ENCODE results near the gene CCIN. TPM values are rescaled to one million over a fixed set of nuclear protein-coding genes. Genes with fewer than 3 reads are reported as not detected.

The CCIN gene
- total and polyA plus RNA-seq, 2 of the 4 experiments (the other 2 are of a cell fraction) = 0.80 to 1.1 TPM

DNA sequence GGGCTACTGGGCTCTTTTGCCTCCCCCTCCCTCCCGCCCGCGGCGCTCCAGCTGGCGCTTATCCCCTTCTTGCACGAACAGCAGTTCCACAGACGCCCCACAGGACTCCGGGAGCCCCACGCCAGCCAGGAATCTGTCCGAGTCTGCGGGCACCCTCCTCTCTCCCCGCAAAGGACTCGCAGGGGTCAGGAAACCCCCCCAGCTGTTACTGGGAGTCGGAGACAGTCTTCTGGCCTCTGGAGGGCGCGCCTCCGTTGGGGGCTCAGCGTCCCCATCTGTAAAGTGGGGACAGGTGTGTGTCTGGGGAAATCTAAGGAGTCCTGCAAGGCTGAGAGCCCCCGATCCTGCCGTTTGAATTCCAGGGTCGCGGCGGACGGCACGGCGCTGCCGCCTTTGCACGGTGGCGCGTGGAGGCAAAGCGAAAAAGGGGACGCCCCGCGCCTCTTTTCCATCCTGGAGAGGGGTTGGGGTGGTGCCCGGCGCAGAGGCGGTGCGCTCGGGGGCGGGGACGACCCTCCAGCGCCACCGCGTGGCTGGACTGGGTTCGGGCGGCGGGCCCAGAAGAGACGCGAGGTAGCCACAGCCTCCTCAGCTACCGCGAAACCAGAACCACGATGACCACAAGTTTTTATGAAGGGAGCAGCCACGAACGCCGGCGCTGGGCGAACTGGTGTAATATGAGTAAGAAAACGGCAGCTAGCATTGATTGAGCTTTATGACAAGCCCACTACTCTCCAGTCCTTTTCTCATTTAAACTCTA lies 2.8 kb upstream of the CCIN start (continued):
- TF ChIP-seq RFX5 (IDR thresholded peaks at IDR 0.05; ENCODE audit: low read depth, low read length) (no peak), MAFK (IDR thresholded peaks at IDR 0.05; ENCODE audit: low read depth, low read length) (no peak), RAD21 (IDR thresholded peaks at IDR 0.05; ENCODE audit: low read length) (peak; percentile 93)

DNA sequence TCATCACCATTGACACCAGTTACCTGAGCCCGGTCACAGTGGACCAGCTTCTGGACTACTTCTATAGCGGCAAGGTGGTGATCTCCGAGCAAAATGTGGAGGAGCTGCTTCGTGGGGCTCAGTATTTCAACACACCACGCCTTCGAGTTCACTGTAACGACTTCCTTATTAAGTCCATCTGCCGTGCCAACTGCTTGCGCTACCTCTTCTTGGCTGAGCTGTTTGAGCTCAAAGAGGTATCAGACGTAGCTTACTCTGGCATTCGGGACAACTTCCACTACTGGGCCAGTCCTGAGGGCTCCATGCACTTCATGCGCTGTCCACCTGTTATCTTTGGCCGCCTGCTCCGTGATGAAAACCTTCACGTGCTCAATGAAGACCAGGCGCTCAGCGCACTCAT lies 520 bp downstream of the CCIN start:
- no peak overlapping the region for H4K8ac ChIP-seq (ENCODE audit: low read depth in 2 of 2, low read length in 2 of 2)

More for the DNA sequence above, 520 bp downstream of the CCIN start:
- peaks cover 4% of the 10 kb centered on the region; the same call in 1 of the 2 replicates for H3K9me1 ChIP-seq (ENCODE audit: insufficient read depth, low read length)
- intact Hi-C loops (cut with micrococcal nuclease) = no loop called here
- CTCF ChIA-PET = interaction anchor here (1.2 kb wide), 1 partner anchor 67 kb away, joined by 3 read pairs; no protein-coding TSS in a partner anchor
- no peaks in the 10 kb centered on the region for H3K79me1 ChIP-seq (ENCODE audit: low read depth in 1 of 2, low read length in 2 of 2)
- H3K4me1 ChIP-seq (ENCODE audit: control insufficient read depth, insufficient read depth, low read length) = peaks cover 12% of the 10 kb centered on the region
- no peak for DNase-seq
- H2BK15ac ChIP-seq (ENCODE audit: low read depth, low read length) = no peak overlapping the region
- H3K23ac ChIP-seq (ENCODE audit: low read depth, low read length) = no peak overlapping the region
- 92% methylated on average over 11 of the region's 17 CpGs; no CpG with 5 or more reads in 1 of the 2 experiments for WGBS, 2 experiments (ENCODE audit: extremely low coverage in 2 of 2, insufficient read length in 1 of 2)
- H3K36me3 ChIP-seq (ENCODE audit: control insufficient read depth, insufficient read depth, low read length) = no peaks in the 10 kb centered on the region
- ATAC-seq (ENCODE audit: low read depth) = no peak
- no peak overlapping the region for H2AFZ ChIP-seq (replicated peaks; ENCODE audit: low read length, poor library complexity)
- no peak overlapping the region for H3K4ac ChIP-seq (ENCODE audit: low read depth, low read length)
- H3K14ac ChIP-seq (replicated peaks; ENCODE audit: low read depth, low read length) = no peak overlapping the region
- no peak overlapping the region for H3K18ac ChIP-seq (ENCODE audit: low read depth, low read length)
- H3K27me3 ChIP-seq (ENCODE audit: control insufficient read depth, insufficient read depth, low read length) = no peaks in the 10 kb centered on the region; the same call in 1 of the 2 replicates
- no peaks in the 10 kb centered on the region for H4K20me1 ChIP-seq (ENCODE audit: insufficient read depth, low read length)
- no peak overlapping the region for H2AK9ac ChIP-seq (replicated peaks; ENCODE audit: low read depth, low read length, poor library complexity)
- H2BK20ac ChIP-seq (ENCODE audit: low read depth, low read length) = no peak overlapping the region
- in situ Hi-C loops (cut with MboI; ENCODE audit: low sequenced_read_pairs) = loop anchor here (10.0 kb wide), 1 partner anchor 205 kb away; no protein-coding TSS in a partner anchor
- no peak overlapping the region for H2AK5ac ChIP-seq (ENCODE audit: low read depth, low read length)
- H3K4me3 ChIP-seq (ENCODE audit: insufficient read depth, low read depth, low read length) = no peak overlapping the region
- H3K56ac ChIP-seq (ENCODE audit: extremely low read depth, insufficient read depth, low read length) = no peak overlapping the region
- no peak overlapping the region for H2BK120ac ChIP-seq (ENCODE audit: low read depth, low read length)
- no peak overlapping the region for H3K4me2 ChIP-seq (ENCODE audit: low read depth, low read length)
- POLR2A ChIA-PET (ENCODE audit: unreplicated experiment) = no interaction called here
- no peak overlapping the region for H3K9ac ChIP-seq (ENCODE audit: low read depth, low read length)
- no peak overlapping the region for H2BK5ac ChIP-seq (ENCODE audit: low read depth, low read length, poor library complexity, severe bottlenecking)
- TF ChIP-seq RAD21 (IDR thresholded peaks at IDR 0.05; ENCODE audit: low read length) = no peak
- no peak for TF ChIP-seq ELK1 (IDR thresholded peaks at IDR 0.05; ENCODE audit: borderline replicate concordance, low read depth, low read length)
- TF ChIP-seq MAFK (IDR thresholded peaks at IDR 0.05; ENCODE audit: low read depth, low read length) = no peak
- no peak for TF ChIP-seq CHD1 (IDR thresholded peaks at IDR 0.05; ENCODE audit: low read depth, low read length)
- no peak for TF ChIP-seq NFE2L2 (IDR thresholded peaks at IDR 0.05; ENCODE audit: low read depth, low read length)
- no peak for TF ChIP-seq USF2 (IDR thresholded peaks at IDR 0.05; ENCODE audit: low read depth, low read length)
- TF ChIP-seq RFX5 (IDR thresholded peaks at IDR 0.05; ENCODE audit: low read depth, low read length) = no peak
- TF ChIP-seq SMC3 (IDR thresholded peaks at IDR 0.05; ENCODE audit: low read depth, low read length) = no peak
- no peak for TF ChIP-seq POLR2A (IDR thresholded peaks at IDR 0.05; ENCODE audit: low read depth, low read length)
- no peak for TF ChIP-seq MAZ (IDR thresholded peaks at IDR 0.05; ENCODE audit: borderline replicate concordance, low read depth, low read length)
- dilution Hi-C loops (cut with HindIII; ENCODE audit: low sequenced_read_pairs, unreplicated experiment) = no loop called here
- H3K9me3 ChIP-seq (ENCODE audit: control insufficient read depth, insufficient read depth, low read length) = no peaks in the 10 kb centered on the region
- no peak overlapping the region for H4K91ac ChIP-seq (ENCODE audit: insufficient read depth, low read depth, low read length)
- no TSS peak for BruUV-seq (replicated peaks)
- no peak overlapping the region for H3K27ac ChIP-seq (ENCODE audit: insufficient read depth, low read length)
- H4K5ac ChIP-seq (ENCODE audit: low read depth, low read length) = no peak overlapping the region
